Parathyroid adenoma (tissue), 2 donors: Measurements from ENCODE around the gene CGREF1.

ENCODE experiments used
- H2AFZ ChIP-seq: fragments of 300-600 bp; sonication (generic); one replicate; pipeline ENCODE4 v1.7.0; 2017; ENCODE audit warnings: antibody characterized with exemption, mild to moderate bottlenecking
- H3K27ac ChIP-seq: fragments of 300-600 bp; sonication (generic); one replicate; pipeline ENCODE4 v1.7.0; 2017
- H3K27me3 ChIP-seq: fragments of 300-600 bp; sonication (generic); one replicate; pipeline ENCODE4 v1.7.0; 2017; ENCODE audit warnings: low read length; ENCODE audit not compliant: control insufficient read depth, insufficient read depth
- H3K36me3 ChIP-seq: fragments of 300-600 bp; sonication (generic); one replicate; pipeline ENCODE4 v1.7.0; 2017; ENCODE audit warnings: low read length; ENCODE audit not compliant: control insufficient read depth, insufficient read depth
- H3K4me1 ChIP-seq: fragments of 300-600 bp; sonication (generic); one replicate; pipeline ENCODE4 v1.7.0; 2017; ENCODE audit warnings: control low read depth
- H3K4me2 ChIP-seq: fragments of 300-600 bp; sonication (generic); one replicate; pipeline ENCODE4 v1.7.0; 2017; ENCODE audit warnings: low read length
- H3K4me3 ChIP-seq: fragments of 300-600 bp; sonication (generic); one replicate; pipeline ENCODE4 v1.7.0; 2017; ENCODE audit warnings: low read depth, low read length
- H3K79me2 ChIP-seq: fragments of 300-600 bp; sonication (generic); one replicate; pipeline ENCODE4 v1.7.0; 2017; ENCODE audit warnings: control low read depth
- H3K9ac ChIP-seq: fragments of 300-600 bp; sonication (generic); one replicate; pipeline ENCODE4 v1.7.0; 2017; ENCODE audit warnings: mild to moderate bottlenecking
- H3K9me3 ChIP-seq: fragments of 300-600 bp; sonication (generic); one replicate; pipeline ENCODE4 v1.7.0; 2017; ENCODE audit warnings: low read length; ENCODE audit not compliant: control insufficient read depth
- TF ChIP-seq, protein P1 (sequence below): fragments of 300-600 bp; sonication (generic); IDR thresholded peaks from one replicate; pipeline ENCODE4 v1.7.0; 2017; ENCODE audit warnings: antibody characterized with exemption, mild to moderate bottlenecking
- donor health status: primary hyperparathyroidism.

Gene CGREF1

GRCh38 chr2:27105981-27106380 is 12.9 kb downstream of the CGREF1 start:
- Histone ChIP-seq H3K27ac (no peak overlapping the region), H3K79me2 (no peaks in the 10 kb centered on the region), H3K4me3 (no peak overlapping the region), H2AFZ (no peak overlapping the region), H3K4me2 (no peak overlapping the region), H3K9ac (no peak overlapping the region), H3K4me1 (no peaks in the 10 kb centered on the region), H3K9me3 (no peaks in the 10 kb centered on the region), H3K36me3 (no peaks in the 10 kb centered on the region), H3K27me3 (no peaks in the 10 kb centered on the region)
- TF ChIP-seq, protein P1, sequence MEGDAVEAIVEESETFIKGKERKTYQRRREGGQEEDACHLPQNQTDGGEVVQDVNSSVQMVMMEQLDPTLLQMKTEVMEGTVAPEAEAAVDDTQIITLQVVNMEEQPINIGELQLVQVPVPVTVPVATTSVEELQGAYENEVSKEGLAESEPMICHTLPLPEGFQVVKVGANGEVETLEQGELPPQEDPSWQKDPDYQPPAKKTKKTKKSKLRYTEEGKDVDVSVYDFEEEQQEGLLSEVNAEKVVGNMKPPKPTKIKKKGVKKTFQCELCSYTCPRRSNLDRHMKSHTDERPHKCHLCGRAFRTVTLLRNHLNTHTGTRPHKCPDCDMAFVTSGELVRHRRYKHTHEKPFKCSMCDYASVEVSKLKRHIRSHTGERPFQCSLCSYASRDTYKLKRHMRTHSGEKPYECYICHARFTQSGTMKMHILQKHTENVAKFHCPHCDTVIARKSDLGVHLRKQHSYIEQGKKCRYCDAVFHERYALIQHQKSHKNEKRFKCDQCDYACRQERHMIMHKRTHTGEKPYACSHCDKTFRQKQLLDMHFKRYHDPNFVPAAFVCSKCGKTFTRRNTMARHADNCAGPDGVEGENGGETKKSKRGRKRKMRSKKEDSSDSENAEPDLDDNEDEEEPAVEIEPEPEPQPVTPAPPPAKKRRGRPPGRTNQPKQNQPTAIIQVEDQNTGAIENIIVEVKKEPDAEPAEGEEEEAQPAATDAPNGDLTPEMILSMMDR, result no peak

- no peaks in the 10 kb centered on the region for H3K79me2 ChIP-seq
- H3K4me2 ChIP-seq, result no peak overlapping the region
- no peaks in the 10 kb centered on the region for H3K9me3 ChIP-seq
- H3K9ac ChIP-seq, result no peak overlapping the region
- H3K4me1 ChIP-seq, result no peaks in the 10 kb centered on the region
- no peak overlapping the region for H2AFZ ChIP-seq
- no peaks in the 10 kb centered on the region for H3K36me3 ChIP-seq
- no peaks in the 10 kb centered on the region for H3K27me3 ChIP-seq
- TF ChIP-seq, protein P1, result no peak
- H3K27ac ChIP-seq, result no peak overlapping the region
- no peak overlapping the region for H3K4me3 ChIP-seq
Observed at GRCh38 chr2:27102329-27102728, 16.6 kb downstream of the CGREF1 start.

DNA sequence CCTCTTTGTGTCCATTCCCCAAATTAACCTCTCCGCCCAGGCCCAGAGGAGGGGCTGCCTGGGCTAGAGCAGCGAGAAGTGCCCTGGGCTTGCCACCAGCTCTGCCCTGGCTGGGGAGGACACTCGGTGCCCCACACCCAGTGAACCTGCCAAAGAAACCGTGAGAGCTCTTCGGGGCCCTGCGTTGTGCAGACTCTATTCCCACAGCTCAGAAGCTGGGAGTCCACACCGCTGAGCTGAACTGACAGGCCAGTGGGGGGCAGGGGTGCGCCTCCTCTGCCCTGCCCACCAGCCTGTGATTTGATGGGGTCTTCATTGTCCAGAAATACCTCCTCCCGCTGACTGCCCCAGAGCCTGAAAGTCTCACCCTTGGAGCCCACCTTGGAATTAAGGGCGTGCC is 18.9 kb downstream of the CGREF1 start:
- peaks cover 7% of the 10 kb centered on the region for H3K4me1 ChIP-seq
- H3K27ac ChIP-seq, result no peak overlapping the region
- H3K9ac ChIP-seq, result no peak overlapping the region
- H2AFZ ChIP-seq, result no peak overlapping the region
- TF ChIP-seq, protein P1, result no peak
- no peaks in the 10 kb centered on the region for H3K27me3 ChIP-seq
- no peaks in the 10 kb centered on the region for H3K36me3 ChIP-seq
- no peak overlapping the region for H3K4me2 ChIP-seq
- H3K9me3 ChIP-seq, result no peaks in the 10 kb centered on the region
- no peaks in the 10 kb centered on the region for H3K79me2 ChIP-seq
- no peak overlapping the region for H3K4me3 ChIP-seq

- no peaks in the 10 kb centered on the region for H3K27me3 ChIP-seq
- H3K9ac ChIP-seq, result no peak overlapping the region
- H2AFZ ChIP-seq, result no peak overlapping the region
Observed at GRCh38 chr2:27099334-27099955, 19.5 kb downstream of the CGREF1 start.

More at GRCh38 chr2:27099334-27099955, 19.5 kb downstream of the CGREF1 start:
- Histone ChIP-seq H3K4me3 (no peak overlapping the region), H3K4me2 (no peak overlapping the region), H3K36me3 (no peaks in the 10 kb centered on the region), H3K4me1 (peaks cover 7% of the 10 kb centered on the region), H3K9me3 (no peaks in the 10 kb centered on the region), H3K27ac (no peak overlapping the region), H3K79me2 (no peaks in the 10 kb centered on the region)
- TF ChIP-seq, protein P1, result no peak
